ENCODE data around the gene SPAG6.

Gene SPAG6

GRCh38 chr10:22322641-22323160 lies 22.6 kb upstream of the SPAG6 start:
- DNase-seq = no peak

- DNase-seq = no peak
Observed at GRCh38 chr10:22323538-22324305, 21.6 kb upstream of the SPAG6 start.

- no peak for DNase-seq
Observed at GRCh38 chr10:22324413-22324812, 20.9 kb upstream of the SPAG6 start.

- DNase-seq = no peak
Observed at GRCh38 chr10:22324893-22325271, 20.4 kb upstream of the SPAG6 start.

GRCh38 chr10:22325272-22326144 lies 19.8 kb upstream of the SPAG6 start:
- peak; percentile 76 for DNase-seq

- no peak for DNase-seq
Observed at GRCh38 chr10:22326145-22326702, 19.1 kb upstream of the SPAG6 start.

- DNase-seq = no peak
Observed at GRCh38 chr10:22329150-22329549, 16.1 kb upstream of the SPAG6 start.

- DNase-seq = no peak
Observed at GRCh38 chr10:22332116-22332692, 13.1 kb upstream of the SPAG6 start.

- no peak for DNase-seq
Observed at GRCh38 chr10:22333167-22333974, 11.9 kb upstream of the SPAG6 start.

- DNase-seq = no peak
Observed at GRCh38 chr10:22333975-22334282, 11.4 kb upstream of the SPAG6 start.

GRCh38 chr10:22334414-22335172 lies 10.7 kb upstream of the SPAG6 start:
- DNase-seq = no peak

GRCh38 chr10:22335173-22335933 lies 9.9 kb upstream of the SPAG6 start:
- no peak for DNase-seq

GRCh38 chr10:22338185-22338900 lies 7.0 kb upstream of the SPAG6 start:
- no peak for DNase-seq

- DNase-seq = no peak
Observed at GRCh38 chr10:22338931-22339330, 6.4 kb upstream of the SPAG6 start.

GRCh38 chr10:22339761-22340328 lies 5.5 kb upstream of the SPAG6 start:
- DNase-seq = no peak

GRCh38 chr10:22340329-22341189 lies 4.7 kb upstream of the SPAG6 start:
- DNase-seq = peak; percentile 79

- no peak for DNase-seq
Observed at GRCh38 chr10:22341190-22341925, 3.9 kb upstream of the SPAG6 start.

GRCh38 chr10:22341926-22342196 lies 3.4 kb upstream of the SPAG6 start:
- DNase-seq = no peak

Data from NCI-H774 (cell line).